GM19025 (cell line): ENCODE measurements around the gene MELTF.

Source experiments
- ATAC-seq: cut with Tn5 transposase; IDR thresholded peaks from one replicate; pipeline ENCODE4 v1.9.1; 2021; ENCODE audit warnings: mild to moderate bottlenecking, low read depth, moderate library complexity; ENCODE audit not compliant: unreplicated experiment

Gene MELTF

DNA sequence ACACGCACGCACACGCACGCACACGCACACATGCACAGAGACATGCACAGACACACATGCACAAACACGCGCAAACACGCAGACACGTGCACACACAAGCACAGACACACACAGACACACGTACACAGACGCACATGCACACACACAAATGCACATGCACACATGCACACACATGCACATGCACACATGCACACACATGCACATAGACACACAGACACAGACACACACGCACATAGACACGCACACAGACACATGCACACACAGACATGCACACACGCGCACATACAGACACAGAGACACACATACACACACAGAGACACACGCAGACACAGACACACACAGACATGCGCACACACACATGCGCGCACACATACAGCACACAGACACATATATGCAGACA lies 34.6 kb downstream of the MELTF start:
- ATAC-seq = no peak

DNA sequence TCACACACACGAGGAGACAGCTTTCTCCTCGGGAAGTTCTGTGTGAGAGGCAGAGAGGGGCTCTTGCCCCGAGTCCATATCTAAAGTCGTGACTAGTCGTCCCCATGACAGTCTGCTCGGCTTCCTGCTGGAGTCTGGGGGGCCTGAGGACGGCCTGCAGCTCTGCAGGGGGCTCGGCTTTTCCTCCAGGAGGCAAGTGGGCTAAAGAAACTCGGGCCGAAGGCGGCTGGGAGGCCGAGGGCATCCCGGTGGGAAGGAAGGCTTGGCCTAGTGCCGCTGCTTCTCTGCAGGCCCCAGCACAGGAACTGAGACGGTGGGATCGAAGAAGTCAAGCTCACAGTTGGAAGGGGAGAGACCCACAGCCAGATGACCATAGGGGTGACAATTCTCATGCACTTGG lies 35.6 kb downstream of the MELTF start:
- ATAC-seq = no peak

DNA sequence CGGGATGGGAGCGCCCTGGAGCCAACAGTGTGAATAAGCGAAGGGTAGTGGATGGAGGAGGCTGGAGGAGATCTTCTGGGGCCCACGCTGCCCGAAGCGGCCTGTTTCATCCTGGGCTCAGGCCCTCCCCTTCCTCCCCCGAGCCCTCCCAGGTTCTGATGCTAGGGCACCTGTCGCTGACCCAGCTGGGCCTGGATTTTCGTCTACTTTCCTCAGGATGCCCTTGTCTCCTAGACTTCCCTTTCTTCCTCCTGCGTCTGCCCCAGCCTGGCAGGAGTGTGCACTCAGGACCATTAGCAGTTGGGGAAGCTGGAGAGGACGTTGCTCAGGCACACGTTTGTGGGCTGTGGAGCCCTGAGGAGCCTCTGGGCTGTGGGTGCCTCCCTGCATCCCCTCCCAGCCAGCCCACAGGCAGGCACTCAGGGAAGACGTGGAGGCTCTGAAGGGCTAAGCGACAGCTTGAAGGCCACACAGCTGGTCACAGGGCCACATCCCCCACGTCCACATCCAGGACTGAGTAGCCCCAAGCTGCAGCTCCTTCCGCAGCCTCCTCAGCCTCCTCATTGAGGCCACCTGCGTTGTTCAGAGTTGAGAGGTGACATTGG lies 37.1 kb downstream of the MELTF start:
- ATAC-seq = no peak

DNA sequence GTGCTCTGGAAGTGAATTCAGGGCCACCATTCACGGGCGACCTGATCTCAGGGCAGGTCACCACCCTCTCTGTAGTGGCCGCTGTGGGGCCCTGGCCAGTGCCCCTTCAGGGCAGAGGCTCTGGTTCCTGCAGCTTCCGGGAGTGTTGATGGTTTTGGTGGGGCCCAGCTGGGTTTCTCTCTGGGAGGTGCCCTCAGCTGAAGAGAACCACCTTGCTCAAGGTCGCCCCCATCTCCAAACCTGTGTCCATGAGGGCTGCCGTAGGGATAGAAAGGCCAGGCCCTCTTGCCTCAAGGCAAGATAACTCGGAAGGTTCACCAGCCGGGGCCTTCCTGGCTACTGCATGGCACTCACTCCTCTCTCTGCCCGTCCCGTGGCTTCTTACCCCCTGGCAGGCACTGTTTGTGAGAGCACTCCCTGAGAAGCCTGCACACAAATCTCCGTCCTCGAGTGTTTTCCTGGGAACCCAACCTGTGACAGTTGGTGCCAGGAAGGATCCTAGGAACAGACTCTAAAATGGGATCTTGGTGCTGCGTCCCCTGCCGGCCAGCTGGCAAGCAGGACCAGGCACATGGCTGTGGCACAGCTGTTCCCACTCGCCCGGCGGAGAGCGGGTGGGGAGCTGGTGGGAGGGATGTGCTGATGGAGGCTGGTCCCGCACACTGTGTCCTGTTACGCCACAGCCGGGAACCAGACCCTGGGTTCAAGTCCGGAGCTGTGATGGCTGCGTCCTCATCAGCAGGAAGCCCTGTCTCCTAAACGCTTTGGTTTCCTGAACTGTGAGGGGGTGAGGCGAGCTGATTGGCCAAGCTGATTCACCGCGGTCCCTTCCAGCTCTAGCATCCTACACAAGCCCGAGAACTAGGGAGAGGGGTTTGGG lies 37.8 kb downstream of the MELTF start:
- no peak for ATAC-seq

DNA sequence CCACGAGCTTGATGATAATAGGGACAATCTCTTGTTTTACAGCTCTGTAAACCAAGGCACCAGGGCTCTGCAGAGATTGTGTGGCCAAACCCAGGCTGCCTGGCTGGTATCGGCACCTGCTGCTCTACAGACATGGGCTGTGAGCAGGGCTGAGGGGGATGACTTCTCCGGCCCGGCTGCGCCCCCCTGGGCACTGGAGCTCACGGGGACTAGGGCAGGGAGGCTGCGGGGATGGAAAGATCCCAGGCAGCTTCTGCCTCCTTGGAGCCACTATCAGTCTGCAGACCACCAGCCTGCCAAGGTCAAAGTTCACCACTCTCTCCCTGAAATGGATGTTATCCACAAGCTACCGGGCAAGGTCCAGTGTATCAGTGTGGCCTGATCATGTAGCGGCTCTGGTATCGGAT lies 39.0 kb downstream of the MELTF start:
- ATAC-seq = no peak

DNA sequence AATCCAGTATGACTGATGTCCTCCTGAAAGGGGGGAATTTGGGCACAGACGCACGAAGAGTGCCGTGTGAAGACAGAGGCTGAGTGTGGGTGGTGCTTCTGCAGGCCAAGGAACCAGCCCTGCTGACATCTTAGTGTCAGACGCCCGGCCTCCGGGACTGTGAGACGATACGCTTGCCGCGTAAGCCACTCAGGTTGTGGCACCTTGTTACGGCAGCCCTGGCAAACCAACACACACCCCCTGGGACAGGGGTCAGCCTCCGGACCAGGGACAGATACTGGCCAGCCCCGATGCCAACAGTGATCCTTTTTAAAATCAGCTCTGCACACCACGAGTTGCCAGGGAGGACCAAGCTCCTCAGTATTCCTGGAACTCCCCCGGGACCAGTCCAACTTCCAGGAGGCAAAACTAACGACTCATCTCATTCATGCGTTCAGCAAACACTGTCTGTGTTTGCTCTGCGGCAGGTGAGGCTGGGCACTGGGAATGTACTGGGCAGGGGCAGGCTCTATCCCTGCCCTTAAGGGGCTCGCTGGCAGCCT lies 39.8 kb downstream of the MELTF start:
- ATAC-seq = no peak

DNA sequence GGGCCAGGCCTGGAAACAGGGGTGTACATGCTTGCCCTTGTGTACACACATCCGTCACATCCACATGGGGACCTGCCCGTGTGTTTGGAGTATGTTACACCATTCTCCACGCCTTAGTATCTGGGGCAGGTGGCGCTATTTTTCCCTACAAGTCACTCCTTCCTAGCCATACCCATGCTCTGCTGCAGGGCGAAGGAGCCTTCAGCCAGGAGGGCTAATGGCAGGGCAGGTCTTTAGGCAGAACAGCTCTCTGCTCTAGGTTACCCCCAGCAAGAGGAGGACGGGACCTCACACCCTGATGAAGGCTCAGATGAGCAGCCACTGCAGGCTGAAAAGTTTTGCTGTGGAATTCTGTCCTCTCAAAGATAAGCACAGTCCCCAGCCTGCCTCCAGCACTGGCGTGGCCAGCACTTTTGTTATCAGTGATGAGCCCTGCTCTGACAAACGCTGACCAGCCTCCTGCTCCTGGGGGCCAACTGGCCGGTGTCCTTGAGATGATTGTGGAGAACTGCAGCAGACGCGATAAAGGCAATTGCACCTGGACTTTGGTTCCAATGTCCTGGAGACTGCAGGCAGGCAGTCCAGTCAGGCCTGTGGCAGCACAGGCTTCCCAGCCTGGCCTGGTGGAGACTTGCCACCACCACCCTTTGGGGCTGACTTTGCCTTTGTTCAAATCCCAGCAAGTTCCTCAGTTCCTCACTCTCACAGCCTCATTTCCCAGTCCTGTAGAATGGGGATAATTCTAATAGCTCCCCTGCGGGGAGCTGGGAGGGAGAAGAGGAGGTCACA lies 41.2 kb downstream of the MELTF start:
- no peak for ATAC-seq

DNA sequence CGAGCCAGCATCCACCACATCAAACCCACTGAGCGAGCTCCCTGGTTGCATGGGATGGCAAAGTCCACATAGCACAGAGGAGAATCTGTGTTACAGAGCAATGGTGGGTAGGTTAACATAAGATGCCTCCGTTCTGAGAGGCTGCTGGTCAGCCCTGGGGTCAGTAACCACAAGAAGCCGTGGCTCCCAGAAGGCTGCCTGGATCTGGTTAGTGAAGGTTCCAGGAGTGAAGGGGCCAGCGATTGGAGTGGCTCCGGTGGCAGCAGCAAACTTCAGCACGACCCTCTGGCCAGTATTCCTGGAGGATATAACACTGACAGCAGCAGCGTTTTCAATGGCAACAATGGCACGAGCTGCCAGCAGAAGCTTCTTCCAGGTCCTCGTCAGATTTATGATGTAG lies 42.6 kb downstream of the MELTF start:
- ATAC-seq = no peak

DNA sequence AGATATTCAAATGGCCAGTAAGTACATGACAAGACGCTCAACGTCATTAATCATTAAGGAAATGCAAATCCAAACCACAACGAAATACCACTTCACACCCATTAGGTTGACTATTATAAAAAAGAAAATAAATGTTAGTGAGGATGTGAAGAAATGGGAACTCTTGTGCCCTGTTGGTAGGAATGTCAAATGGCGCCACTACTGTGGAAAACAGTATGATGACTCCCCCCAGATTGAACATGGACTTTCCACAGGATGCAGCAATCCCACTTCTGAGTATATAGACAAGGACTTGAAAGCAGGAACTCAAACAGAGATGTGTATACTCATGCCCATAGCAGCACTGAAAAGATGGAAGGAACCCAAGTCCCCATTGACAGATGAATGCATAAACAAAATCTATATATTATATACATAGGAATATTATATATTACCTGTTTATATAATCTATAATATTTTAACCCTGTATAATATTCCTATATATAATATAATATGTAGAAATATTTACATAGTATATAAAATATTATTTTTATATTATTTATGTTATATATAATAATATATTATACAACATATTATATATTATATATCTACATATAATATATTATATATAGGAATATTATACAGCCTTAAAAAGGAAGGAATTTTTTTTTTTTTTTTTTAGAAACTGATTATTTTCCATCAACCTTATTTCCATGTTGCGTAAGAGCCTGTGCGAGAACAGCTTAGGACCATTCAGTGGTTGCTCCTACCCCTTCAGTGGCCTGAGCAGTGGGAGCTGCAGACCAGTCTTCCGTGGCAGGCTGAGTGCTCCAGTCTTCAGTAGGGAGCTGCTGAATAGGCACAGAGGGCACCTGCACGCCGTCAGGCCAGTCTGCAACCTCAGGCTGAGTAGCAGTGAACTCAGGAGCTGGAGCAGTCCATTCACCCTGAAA lies 43.4 kb downstream of the MELTF start:
- ATAC-seq = no peak

DNA sequence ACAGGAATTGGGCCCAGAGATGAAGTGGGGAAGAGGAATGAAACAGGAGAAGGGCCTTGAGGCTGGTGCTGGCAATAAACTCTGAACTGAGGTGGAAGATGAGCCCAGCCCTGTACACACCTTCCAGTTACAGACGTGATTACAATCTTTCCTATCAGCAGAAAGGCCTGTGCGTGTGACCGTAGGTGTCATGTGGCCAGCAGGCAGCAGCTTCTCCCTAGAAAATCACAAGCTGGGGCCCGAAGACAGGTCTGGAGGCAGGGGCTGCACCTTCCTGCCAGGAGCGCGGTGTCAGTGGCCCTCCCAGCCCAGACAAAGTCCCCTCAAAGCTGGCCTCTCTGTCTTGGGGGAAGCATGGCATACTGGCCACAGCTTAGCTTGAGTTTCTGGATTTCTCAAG lies 44.3 kb downstream of the MELTF start:
- no peak for ATAC-seq

DNA sequence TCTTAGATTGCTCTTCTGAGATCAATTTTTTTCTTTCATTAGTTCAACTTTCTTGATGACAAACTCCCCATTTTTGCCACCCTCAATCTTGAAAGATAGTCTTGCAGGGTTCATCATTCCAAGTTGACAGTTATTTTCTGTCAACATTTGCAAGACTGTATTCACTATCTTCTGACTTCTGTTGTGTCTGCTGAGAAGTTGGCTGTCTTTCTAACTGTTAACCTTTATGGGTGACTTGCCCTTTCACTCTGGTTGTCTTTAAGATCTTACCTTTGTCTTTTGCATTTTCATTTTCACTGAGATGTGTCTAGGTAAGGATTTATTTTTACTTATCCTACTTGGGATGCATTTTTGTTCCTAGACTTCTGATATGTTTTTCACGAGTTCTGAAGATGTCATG lies 46.4 kb downstream of the MELTF start:
- ATAC-seq = no peak

DNA sequence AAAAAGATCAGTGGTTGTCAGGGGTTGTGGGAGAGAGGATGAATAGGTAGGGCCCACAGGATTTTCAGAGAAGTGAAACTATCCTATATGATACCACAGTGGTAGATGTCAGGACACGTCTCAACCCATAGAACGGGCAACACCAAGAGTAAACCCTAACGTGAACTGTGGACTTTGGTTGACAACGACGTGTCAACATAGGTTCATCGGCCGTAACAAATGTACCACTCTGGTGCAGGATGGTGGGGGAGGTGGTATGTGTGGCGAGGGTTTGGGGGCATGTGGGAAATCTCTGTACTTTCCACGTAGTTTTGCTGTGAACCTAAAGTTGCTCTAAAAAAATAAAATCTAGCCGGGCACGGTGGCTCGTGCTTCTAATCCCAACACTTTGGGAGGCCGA lies 48.0 kb downstream of the MELTF start:
- no peak for ATAC-seq

DNA sequence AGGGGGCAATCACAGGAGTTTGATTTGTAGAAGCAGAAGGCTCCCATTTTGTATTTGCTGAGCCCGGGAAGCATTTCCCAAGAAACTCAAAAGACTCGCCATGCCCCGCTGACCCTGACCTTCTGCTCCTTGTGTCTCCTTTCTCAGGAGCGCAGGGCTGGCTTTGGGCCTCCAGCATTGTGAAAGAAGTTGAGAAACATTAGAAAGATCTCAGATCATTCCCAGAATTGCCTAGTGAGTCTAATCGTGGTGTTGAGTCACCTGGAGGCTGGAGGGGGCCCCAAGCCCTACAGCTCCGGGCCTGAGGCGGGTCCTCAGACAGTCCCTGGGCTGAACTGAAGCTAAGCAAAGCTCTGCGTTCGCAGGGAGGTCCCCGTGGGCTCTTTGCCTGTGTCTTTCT lies 50.1 kb downstream of the MELTF start:
- no peak for ATAC-seq

DNA sequence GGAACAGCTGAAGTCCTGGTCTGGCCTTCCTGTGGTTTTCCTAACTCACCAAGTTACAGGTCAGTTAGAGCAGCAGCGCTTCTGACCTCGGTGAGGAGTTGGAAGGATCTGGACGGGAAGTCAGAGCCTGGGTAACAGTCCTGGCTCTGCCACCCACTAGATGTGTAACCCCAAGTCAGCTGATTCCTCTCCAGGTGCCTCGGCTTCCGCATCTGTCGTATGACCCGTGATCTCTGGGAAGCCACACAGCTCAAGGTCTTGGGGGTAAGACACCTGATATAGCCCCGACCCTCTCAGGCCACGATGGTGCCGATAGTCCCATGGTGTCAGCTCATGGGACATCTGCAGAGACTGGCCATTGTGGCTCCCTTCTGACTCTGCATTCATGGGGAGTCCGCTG lies 52.7 kb downstream of the MELTF start:
- ATAC-seq = no peak

DNA sequence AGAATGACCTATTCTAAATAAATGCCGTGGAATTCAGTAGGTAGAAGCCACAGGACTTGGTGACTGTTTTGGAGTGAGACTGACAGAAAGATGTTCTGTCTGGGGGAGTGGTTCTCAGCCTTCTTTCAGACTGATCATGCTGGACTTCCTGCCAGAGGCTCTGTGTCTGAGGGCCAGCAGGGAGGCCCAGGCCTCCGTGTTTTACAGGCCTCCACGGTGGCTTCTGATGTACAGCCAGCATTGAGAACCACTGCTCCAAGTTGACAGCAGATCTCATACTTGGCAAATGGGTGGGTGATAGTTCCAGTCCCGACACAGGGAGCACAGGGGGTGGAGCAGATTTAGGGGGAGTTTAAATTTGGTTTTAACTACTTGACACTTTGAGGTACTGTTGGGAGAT lies 54.3 kb downstream of the MELTF start:
- no peak for ATAC-seq

DNA sequence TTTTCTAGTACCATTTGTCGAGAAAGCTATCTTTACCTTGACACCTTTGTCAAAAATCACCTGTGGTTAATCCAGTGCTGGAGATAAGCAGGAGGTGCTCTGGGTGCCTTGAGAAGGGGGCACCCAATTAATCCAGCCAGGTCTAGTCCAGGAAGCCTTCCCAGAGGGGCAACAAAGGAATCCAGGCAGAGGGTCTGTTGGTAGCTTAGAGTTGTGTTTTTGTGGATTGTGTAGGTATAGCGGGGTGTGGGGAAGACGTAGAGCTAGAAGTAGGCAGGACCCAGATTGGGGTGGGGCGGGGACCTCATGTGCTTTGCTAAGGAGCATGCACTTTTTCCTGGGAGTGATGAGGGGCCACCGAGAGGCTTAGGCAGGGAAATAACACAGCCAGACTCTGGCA lies 55.0 kb downstream of the MELTF start:
- ATAC-seq = no peak

DNA sequence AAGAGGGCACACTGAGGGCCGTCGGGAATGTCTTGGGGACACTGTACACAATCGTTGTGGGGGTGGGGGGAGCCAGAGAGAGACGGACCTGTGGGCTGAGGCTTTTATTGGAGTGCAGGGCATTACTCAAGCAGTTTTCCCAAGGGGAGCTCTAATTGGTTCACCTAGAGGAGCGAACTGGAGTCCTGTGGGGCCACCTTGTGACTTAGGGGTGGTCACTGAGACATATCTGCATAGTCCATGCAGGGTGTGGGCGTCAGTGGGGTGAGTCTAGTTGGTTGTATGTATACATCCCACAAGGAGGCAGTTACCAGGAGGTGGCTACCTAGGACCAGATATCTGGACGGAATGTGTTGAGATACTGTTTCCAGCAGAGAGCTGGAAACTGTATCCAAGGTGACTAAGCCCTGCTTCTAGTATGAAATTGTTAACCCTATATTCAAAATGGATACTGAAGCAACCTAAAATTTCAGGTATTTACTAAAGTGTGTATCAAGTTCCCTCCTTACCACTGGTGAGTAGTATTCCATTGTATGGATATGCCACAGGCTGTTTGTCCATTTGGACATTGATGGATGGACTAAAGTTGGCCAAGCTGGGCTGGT lies 58.4 kb downstream of the MELTF start:
- no peak for ATAC-seq

DNA sequence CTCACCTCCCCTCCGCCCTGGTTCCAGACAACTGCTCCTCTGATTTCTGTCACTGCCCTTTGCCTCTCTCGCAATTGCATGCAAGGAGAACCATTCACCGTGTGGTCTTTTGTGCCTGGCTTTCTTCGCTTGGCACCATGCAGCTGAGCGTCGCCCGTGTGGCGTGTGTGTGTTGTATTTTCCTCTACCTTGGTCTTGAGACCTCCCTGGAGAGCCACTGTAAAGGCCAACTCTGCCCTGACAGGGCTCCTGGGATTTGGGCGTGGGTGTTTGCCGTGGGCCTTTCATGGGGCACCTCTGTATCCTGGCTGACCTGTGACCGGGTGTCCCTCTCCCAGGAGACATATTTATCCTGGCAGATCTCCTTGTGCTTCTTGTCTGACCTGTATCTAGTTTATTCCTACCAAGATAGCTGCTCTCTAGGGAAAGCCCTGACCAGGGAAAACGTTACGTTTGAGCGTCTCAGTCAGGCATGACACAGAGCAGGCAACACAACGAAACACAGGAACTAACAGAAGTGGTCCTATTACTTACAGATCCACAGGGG lies 59.0 kb downstream of the MELTF start:
- no peak for ATAC-seq
